Activated CD4-positive, alpha-beta T cell treated with anti-CD3 and anti-CD28 coated beads, Interleukin-2, amount 50 U/mL, for 48 hours (primary cell): ENCODE data around the gene AKR1B15.
A peak's percentile ranks its signal among the peaks of the same experiment; 100 is the strongest.
"Not testable (repeated sequence)": the region's sequence is repeated elsewhere in the genome, so short reads cannot be mapped to it uniquely, and the experiment has no call there.

ENCODE experiments used
- DNase-seq, 2 experiments: peaks; one replicate each; pipeline ENCODE4 v3.0.0-alpha.2; 2020

AKR1B15 gene

GRCh38 chr7:134533288-134533771 is 15.6 kb upstream of the AKR1B15 start:
- no peak for DNase-seq

GRCh38 chr7:134534633-134535032 is 14.3 kb upstream of the AKR1B15 start:
- DNase-seq: no peak

GRCh38 chr7:134535272-134535918 is 13.5 kb upstream of the AKR1B15 start:
- no peak for DNase-seq

GRCh38 chr7:134535919-134536299 is 13.0 kb upstream of the AKR1B15 start:
- no peak for DNase-seq

GRCh38 chr7:134536558-134536957 is 12.4 kb upstream of the AKR1B15 start:
- DNase-seq: not testable (repeated sequence)

- DNase-seq: not testable (repeated sequence)
Observed at GRCh38 chr7:134537273-134537781, 11.6 kb upstream of the AKR1B15 start.

DNA sequence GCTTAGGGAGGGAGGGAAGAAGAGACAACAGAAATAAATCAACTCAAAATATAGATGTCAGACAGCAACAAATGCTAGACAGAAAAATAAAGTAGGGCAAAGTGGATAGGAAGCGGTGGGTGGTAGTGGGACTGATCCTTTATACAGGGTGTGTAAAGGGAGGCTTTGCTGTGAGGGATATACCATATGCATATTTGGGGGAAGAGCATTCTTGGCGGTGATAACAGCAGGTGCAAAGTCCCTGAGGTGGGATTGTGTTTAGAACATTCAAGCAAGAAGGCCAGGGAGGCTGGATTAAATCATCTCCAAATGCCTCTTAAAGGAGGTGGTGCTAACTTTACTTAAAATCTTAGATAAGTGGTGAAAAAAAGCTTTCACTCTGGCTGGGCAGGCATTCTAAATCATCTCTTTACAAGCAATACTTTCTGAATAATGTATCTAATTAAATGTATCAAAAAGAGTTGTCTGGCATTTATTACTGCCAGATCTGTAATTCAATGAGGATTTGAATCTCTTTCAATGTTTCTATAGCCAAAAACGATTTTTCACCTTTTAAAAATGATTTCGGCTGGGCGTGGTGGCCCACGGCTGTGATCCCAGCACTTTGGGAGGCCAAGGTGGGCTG is 9.4 kb upstream of the AKR1B15 start:
- no peak for DNase-seq

- DNase-seq: not testable (repeated sequence)
Observed at GRCh38 chr7:134541501-134542194, 7.3 kb upstream of the AKR1B15 start.

DNA sequence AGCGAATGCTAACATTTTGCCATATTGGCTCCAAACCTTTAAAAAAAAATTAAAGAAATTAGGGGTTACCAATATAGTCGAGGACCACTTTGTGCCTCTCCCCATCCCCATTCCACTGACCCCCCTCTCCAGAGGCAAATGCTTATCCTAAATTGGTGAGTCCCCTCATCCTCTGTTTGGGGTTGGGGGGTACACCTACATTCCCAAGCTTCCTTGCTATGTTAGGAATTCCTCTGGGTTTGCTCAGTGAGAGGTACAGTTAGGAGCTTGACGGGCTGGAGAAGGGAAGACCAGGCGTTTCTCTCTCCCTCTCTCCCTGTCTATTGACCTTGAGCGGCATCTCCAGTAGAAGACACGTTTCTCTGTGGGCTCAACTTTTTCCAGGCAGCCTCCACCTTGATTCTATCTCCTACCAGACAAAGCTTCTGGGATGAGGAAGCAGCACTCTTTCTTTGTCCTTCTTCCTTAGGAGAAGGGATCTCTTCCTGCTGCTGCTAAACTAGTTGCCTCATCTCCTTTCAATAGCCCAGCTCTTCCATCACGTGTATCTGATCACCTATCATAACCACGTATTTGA is 6.6 kb upstream of the AKR1B15 start:
- DNase-seq: no peak

DNA sequence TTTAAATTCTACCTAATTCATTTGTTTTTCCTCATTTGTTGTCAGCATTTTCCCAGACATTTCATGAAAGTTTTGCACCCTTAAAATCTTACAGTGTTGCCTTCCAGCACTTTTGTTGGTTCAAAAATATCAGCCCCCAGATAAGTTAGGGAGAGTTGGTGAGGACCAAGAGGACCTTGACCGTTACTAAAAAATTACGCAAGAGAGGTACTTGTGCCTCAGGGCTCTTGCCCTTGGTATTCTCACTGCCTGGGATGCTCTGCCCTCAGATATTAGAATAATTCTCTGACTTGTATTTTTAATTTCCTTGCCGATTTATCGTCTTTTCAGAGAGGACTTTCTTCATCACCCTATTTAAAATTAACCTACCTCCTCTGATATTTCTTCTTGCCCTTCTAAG is 3.5 kb upstream of the AKR1B15 start:
- DNase-seq: no peak

GRCh38 chr7:134545918-134546317 is 3.0 kb upstream of the AKR1B15 start:
- no peak for DNase-seq

DNA sequence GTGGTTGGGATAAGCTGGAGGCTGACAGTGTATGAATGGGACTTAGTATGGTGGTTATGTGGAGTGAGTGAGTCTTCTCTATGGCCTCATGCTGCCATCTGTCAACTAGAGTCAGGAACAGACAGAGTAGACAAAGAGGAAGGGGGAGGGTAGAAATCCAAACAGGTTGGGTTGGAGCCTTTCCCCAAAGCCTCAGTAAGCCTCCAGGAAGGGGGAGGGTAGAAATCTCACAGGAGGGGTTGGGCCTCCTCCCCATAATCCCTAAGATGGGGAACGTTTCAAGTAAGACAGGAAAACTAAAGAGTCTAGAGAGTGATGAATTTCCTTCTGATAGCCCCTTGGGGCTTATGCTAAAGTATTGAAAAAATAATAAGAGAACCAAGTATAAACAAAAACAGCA is 2.0 kb upstream of the AKR1B15 start:
- DNase-seq: no peak

DNA sequence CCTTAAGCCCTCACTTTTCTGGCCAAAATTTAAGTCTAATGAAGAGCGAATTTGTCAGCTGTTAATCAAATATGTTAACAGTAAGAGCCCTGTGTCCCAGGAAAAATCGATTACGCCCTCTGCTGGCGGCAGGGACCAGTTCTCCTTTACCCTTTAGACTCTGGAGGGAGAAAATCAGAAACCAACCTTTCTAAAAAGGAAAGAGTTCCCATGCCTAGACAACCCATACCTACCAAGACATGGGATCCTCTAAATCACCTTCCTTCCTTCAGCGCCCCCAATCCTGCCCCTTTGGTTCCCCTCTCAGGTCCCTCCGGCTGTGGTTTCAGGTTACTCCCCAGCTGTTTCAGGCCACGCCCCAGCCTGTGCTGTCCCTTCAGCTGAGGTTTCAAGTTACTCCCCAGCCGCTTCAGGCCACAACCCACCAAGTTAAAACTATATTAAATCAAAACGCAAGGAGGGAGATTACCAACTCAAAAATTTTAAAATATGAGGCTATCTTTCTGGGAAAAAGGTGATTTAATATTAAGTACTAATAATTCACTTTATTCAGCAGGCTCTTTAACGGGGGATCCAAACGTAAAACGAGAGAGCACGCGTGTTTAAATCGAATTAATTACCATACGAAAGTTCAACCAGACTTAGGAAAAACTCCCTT is 1.4 kb upstream of the AKR1B15 start:
- peak; percentile 77 to 80 for DNase-seq

- no peak for DNase-seq
Observed at GRCh38 chr7:134549366-134549765, 456 bp downstream of the AKR1B15 start.

GRCh38 chr7:134552105-134552504 is 3.2 kb downstream of the AKR1B15 start:
- no peak for DNase-seq

- DNase-seq: no peak
Observed at GRCh38 chr7:134553976-134554375, 5.1 kb downstream of the AKR1B15 start.

- no peak for DNase-seq
Observed at GRCh38 chr7:134554417-134554966, 5.6 kb downstream of the AKR1B15 start.

DNA sequence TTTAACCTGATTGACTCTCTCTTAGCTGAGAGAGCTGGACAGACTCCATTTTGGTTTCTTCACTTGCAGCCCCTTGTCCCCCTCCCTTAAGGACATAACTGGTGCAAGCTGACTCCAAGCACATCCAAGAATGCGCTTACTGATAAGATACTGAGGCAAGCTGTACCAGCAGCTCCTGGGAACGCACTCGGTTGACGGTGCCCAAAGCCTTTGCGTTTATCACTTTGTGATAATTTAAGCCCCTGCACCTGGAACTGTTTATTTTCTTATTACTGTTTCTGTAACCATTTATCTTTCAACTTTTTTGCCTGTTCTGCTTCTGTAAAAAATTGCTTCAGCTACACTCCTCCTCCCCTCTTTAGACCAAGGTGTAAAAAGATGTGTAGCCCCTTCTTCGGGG is 8.5 kb downstream of the AKR1B15 start:
- DNase-seq: no peak

DNA sequence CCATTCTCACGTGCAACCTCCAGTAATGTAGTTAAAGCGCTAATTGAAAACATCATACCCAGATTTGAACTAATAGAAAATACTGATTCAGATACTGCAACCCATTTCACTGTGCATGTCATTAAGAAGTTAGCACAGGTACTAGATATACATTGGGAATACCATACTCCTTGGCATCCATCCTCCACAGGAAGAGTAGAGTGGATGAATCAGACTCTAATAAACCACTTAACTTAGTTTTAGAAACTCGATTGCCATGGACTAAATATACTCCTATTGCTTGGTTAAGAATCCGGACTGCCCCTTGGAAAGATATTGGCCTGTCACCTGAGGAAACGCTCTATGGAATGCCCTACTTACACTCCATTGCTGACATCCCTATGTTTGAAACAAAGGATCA is 9.5 kb downstream of the AKR1B15 start:
- no peak for DNase-seq

DNA sequence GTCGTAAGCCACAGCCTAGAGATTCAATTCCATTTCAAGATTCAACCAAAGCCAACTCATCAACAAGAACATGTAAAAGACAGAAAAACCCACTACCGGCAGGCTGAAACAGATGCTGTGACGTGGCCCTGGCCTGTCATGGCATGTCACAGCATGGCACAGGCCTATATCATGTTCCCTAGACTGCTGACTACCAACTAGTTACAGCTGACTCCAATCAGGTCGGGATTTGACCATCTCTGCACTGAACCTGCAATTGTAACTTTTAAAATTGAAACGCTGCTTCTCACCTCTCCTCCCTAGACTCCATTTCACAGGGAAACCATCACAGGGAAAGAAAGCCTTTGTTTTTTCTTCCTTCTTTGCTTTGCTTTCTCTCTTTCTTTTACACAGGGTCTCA is 12.7 kb downstream of the AKR1B15 start:
- DNase-seq: not testable (repeated sequence)

DNA sequence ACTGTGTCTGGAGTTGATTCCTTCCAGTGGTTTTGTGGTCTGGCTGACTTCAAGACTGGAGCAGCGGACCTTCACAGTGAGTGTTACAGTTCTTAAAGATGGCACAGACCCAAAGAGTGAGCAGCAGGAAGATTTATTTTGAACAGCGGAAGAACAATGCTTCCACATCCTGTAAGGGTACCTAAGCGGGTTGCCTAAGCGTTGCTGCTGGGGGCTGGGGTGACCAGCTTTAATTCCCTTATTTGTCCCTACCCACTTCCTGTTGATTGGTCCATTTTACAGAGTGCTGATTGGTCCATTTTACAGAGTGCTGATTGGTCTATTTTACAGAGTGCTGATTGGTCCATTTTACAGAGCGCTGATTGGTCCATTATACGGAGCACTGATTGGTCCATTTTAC is 13.2 kb downstream of the AKR1B15 start:
- no peak for DNase-seq

DNA sequence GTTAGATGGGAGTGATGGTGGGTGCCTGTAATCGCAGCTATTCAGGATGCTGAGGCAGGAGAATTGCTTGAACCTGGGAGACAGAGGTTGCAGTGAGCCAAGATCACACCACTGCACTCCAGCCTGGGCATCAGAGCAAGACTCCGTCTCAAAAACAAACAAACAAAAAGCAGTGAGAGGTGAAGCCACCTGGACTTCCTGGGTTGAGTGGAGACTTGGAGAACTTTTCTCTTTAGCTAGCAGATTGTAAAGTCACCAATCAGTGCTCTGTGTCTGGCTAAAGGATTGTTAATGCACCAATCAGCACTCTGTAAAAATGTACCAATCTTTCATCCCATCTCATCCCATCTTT is 14.5 kb downstream of the AKR1B15 start:
- not testable (repeated sequence) for DNase-seq

DNA sequence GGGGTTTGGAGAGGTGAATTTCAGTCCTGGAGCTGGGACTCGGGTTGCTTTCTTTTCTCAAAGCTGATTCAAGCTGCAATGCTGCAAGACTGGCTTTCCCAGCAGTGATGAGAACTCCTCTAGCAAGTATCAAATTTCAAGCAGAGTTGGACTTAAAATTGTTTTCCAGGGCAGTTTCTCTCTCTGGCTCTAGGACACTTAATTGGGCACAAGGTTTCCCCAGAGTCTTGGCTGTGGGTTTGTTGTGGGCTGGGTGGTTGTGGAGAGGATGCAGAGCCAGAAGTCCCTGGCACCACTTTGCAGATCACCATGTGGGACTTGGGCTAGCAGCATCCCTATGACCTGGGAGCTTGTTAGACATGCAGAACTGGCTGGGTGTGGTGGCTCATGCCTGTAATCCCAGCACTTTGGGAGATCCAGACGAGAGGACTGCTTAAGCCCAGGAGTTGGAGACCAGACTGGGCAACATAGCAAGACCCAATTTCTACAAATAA is 16.8 kb downstream of the AKR1B15 start:
- DNase-seq: no peak
